GM21360 (cell line): ENCODE data around the gene GSAP.
"Not testable (repeated sequence)": the region's sequence is repeated elsewhere in the genome, so short reads cannot be mapped to it uniquely, and the experiment has no call there.

Source experiments
- ATAC-seq: cut with Tn5 transposase; IDR thresholded peaks from one replicate; pipeline ENCODE4 v1.9.1; 2021; ENCODE audit warnings: mild to moderate bottlenecking, moderate library complexity; ENCODE audit not compliant: unreplicated experiment

The GSAP gene

GRCh38 chr7:77360969-77361368, 55.2 kb downstream of the GSAP start:
- ATAC-seq, result no peak

DNA sequence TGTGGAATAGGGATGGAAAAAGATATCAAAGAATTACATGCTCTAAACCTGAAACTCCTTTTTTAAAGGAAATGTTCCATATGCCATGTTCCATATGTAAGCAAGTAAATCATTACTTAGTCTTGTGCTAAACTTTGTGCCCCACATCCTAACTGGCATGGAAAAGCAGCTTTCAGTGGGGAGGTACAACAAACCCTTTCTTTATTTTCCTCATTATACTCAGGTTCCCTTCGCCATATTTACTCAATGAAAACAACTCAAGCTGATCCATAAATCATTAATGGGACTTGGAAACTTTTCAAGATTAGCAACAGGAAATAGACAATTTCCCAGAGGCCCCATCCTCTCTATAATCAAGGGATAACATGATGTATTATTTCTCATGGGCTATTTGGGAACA, 56.0 kb downstream of the GSAP start:
- ATAC-seq, result no peak

DNA sequence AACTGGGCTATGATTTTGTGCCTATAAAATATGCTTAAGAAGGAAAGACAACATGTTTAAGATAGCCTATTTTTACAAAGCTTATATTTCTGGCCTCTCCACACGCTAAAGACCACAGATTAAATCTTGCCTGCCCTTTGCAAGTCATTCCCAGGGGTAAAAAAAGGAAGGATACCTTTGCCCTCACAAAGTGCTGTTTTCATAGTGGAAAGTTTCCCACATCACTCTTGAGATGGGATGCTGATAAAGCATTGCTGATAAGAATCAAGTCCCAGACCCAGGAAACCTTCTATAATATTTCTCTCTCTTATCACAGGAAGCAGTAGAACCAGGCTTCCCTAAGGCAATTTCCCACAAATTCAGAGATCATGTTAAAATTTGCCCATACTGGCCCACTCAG, 56.5 kb downstream of the GSAP start:
- no peak for ATAC-seq

- ATAC-seq, result no peak
Observed at GRCh38 chr7:77354914-77355313, 61.2 kb downstream of the GSAP start.

GRCh38 chr7:77354484-77354883, 61.7 kb downstream of the GSAP start:
- no peak for ATAC-seq

DNA sequence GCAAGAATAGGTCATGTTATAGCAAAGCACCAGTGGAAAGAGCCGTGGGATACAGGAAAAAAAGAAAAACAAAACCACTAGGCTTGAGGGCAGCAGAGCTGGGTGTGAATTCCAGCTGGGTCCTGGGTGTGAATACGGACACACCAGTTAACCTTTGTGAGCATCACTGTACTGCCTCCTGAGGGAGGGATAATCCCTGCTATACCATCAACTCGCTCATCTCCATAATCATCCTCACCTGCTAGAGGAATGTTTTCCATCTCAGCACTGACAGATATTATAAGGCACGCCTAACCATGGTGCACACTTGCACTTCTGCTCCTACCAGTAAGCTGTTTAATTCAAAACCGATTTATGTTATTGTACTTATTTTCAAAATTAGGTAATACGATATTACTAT, 62.2 kb downstream of the GSAP start:
- no peak for ATAC-seq

- ATAC-seq, result no peak
Observed at GRCh38 chr7:77353407-77353721, 62.8 kb downstream of the GSAP start.

- ATAC-seq, result no peak
Observed at GRCh38 chr7:77352665-77353406, 63.3 kb downstream of the GSAP start.

DNA sequence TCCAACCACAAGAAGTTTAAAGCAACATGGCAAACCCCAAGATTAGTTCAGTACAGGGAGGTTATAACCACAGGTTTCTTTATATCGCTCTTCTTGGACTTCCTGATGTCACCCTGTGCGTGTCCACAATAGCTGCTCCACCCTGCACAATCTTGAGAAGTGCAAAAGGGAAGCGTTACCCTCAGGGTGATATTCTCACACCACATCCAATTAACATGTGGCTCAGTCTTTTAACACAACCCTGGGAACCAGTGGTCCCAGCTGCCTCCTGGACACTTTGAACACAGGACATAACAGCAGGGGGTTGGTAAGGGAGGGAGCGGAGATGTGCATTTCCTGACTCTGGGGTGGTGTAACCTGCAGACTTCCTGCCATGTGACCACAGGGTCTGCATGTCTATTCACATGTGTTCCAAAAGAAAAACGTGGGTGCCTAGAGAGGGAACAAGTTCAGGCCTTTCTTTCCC, 64.6 kb downstream of the GSAP start:
- peak; percentile 91 for ATAC-seq

DNA sequence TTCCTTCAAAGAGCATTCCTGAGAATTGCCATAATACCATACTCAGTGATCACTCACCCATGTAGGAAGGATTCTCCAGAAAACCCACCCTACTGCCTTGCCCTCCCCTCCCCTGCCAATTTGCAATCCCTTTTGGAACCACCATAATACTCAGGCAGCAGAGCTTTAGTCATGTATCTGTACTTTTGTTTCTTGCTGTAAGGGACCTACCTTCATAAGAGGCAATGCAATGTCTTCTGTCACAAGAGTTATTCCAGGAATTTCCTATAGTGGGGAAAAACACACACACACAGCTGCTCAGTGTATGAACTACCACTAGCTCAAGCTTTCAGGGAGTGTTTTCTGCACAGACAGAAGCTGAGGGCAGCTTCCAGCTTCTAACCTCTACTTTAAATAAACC, 67.0 kb downstream of the GSAP start:
- ATAC-seq, result no peak

DNA sequence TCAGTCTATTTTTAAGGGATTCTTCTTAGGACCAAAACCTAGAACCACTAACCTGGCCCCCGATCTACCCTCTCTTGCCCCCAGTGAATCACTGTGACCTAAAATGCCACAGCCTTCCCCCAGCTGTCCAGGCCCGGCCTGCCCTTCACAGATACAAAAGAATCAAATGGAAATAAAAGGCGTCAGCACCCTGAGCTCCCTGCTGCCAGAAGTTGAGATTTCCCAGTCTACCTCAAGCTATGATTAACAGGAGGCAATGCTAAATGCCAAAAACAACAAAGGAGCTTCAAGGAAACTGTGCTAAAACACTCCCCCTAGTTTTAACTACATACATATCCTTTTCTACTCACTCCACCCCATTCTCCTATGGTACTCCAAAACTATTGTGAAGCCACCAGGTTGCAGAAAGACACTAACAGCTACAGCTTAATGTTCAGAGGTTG, 67.8 kb downstream of the GSAP start:
- no peak for ATAC-seq

DNA sequence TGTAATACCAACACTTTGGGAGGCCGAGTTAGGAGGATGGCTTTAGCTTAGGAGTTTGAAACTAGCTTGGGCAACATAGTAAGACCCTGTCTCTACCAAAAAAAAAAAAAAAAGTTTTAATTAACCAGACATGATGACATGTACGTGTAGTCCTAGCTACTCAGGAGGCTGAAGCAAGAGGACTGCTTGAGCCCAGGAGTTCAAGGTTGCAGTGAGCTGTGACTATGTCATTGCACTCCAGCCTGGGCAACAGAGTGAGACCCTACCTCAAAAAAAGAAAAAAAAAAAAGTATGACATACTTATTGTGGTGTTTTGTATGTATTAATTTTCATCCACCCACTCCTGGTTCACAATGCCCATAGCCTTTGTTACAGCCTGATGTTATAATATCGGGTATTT, 69.7 kb downstream of the GSAP start:
- no peak for ATAC-seq

DNA sequence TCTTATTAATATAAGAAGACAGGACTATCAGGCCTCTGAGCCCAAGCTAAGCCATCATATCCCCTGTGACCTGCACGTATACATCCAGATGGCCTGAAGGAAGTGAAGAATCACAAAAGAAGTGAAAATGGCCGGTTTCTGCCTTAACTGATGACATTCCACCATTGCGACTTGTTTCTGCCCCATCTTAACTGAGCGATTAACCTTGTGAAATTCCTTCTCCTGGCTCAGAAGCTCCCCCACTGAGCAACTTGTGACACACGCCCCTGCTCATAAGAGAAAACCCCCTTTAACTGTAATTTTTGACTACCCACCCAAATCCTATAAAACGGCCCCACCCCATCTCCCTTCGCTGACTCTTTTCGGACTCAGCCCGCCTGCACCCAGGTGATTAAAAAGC, 70.7 kb downstream of the GSAP start:
- ATAC-seq, result not testable (repeated sequence)

GRCh38 chr7:77339726-77340125, 76.4 kb downstream of the GSAP start:
- no peak for ATAC-seq

- ATAC-seq, result no peak
Observed at GRCh38 chr7:77338883-77339629, 77.1 kb downstream of the GSAP start.

DNA sequence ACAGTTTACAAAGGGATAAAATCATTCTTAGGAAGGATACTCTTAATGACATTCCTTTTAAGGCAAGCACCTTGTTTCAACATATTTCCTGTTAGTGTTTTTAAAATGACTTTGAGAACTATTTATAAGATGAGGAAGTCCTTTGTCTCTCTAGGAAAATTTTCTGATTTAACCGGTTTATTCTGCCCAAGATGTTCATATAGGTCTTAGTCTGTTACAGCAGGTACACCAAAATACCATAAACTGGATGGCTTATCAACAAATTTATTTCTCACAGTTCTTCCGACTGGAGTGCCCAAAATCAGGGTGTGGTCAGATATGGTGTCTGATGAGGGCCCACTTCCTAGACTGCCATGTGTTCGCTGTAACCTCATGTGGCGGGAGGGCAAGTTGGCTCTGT, 77.9 kb downstream of the GSAP start:
- no peak for ATAC-seq

GRCh38 chr7:77337456-77337990, 78.6 kb downstream of the GSAP start:
- no peak for ATAC-seq

- ATAC-seq, result no peak
Observed at GRCh38 chr7:77335581-77335980, 80.6 kb downstream of the GSAP start.

GRCh38 chr7:77334039-77334438, 82.1 kb downstream of the GSAP start:
- not testable (repeated sequence) for ATAC-seq

GRCh38 chr7:77331938-77332695, 84.0 kb downstream of the GSAP start:
- peak; percentile 64 for ATAC-seq

DNA sequence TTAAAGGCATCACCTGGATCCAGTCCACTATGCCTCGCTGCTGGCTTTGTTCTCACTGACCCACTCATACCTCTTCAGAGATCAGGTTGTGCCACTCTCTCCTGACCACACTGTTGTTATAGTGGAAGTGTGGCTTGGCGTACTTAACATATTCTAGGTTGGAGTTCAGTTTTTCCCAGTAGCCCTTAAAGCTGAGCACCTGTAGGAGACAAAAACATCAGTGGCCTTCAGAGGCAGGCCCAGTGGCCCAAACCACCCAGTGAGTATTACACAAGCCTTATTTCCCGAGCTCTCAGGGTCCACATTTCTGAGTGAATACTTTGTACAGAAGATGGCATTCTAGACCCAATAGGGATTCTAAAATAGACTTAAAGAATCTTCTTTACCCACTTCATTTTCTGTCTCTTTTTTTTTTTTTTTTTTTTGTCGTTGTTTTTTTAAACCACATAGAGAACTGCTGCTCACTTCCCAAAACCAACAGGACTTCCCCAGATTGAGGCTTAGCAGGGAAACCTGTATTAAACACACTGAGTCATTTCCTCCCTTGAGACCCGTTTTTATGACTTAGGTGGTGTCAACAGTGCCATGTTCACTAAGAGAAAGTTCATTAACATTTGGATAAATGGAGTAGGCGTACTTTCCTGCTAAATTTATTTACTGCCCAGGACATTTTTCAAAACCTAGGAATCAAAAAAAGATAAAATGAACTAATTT, 85.8 kb downstream of the GSAP start:
- peak; percentile 45 for ATAC-seq
